Left lung (tissue), 10 donors: ENCODE results near the gene TXNDC17. TPM values are rescaled to one million over a fixed set of nuclear protein-coding genes. Genes with fewer than 3 reads are reported as not detected.

Experiments
- ATAC-seq: fragments of 200-7000 bp; cut with Tn5 transposase; one replicate; pipeline ENCODE4 v1.9.1; 2020; ENCODE audit warnings: moderate library complexity
- DNase-seq, 4 donors: peaks; one replicate each; pipeline ENCODE4 v3.0.0-alpha.2; 2013 to 2020
- H3K27ac ChIP-seq, 2 donors: fragments of 200-600 bp; sonication (generic) in 1 of 2; one replicate each; pipeline versions ENCODE4 v1.5.0 to v1.8.0; 2020 to 2021
- H3K27me3 ChIP-seq, 2 donors: fragments of 200-600 bp; sonication (generic) in 1 of 2; one replicate each; pipeline versions ENCODE4 v1.5.0 to v1.8.0; 2020 to 2021
- H3K36me3 ChIP-seq, 2 donors: fragments of 200-600 bp; sonication (generic) in 1 of 2; one replicate each; pipeline versions ENCODE4 v1.5.0 to v1.8.0; 2020 to 2021
- H3K4me1 ChIP-seq, 2 donors: fragments of 200-600 bp; one replicate each; pipeline ENCODE4 v1.8.0; 2021
- H3K4me3 ChIP-seq, 2 donors: fragments of 200-600 bp; sonication (generic) in 1 of 2; one replicate each; pipeline versions ENCODE4 v1.5.0 to v1.8.0; 2020 to 2021; ENCODE audit warnings: mild to moderate bottlenecking in 1 of 2
- H3K9me3 ChIP-seq, 2 donors: fragments of 200-600 bp; sonication (generic) in 1 of 2; one replicate each; pipeline versions ENCODE4 v1.5.0 to v1.8.0; 2020 to 2021
- intact Hi-C, 2 donors: fragments of 100-400 bp; cut with DNase I; formaldehyde crosslinking; loops; one replicate each; pipeline versions ENCODE4 v1.11.2 to v1.14.2; 2022
- polyA plus RNA-seq, 6 donors: library from polyadenylated mRNA; unstranded; fragments of 120-200 nt; gene quantifications; one replicate each; pipeline ENCODE4 v1.2.1, GENCODE V29; 2013; ENCODE audit not compliant: insufficient read length in 6 of 6
- total RNA-seq, 2 donors: library from RNA; stranded (reverse); fragmentation: NEBNext Ultra II Directional; extraction: Animal tissue kit (Norgen Biotek cat#: 25700); gene quantifications; one replicate each; pipeline ENCODE4 v1.2.1, GENCODE V29; 2021
- TF ChIP-seq, protein P1 (sequence below), 2 donors: fragments of 200-600 bp; sonication (generic) in 1 of 2; IDR thresholded peaks; one replicate each; pipeline versions ENCODE4 v1.5.0 to v1.8.0; 2021; ENCODE audit warnings: antibody characterized with exemption in 2 of 2
- donor health status: DM: no; HTN: yes; CAD: no.
- donor health status: DM: no; HTN: no; CAD: no.

TXNDC17 gene
- total and polyA plus RNA-seq, 8 donors = 78.9 to 102 (median 91.2) TPM

DNA sequence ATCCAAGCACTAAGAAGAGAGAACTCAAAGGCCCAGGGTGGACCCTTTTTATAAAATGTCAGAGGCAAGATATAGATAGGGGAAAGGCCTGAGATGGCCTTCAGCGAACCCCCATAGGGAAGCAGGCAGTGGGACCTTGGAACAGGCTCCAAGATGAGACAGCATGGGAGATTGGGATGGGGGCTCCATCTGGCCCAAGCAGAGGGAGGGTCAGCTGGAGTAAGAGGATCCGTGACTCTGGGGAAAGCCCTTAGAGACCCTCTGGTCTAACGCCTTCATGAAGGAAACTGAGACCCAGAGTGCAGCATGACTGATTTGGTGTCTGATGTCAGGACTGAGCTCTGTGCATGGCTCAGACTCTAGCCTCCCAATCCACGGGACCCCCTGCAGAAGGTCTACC is 41.5 kb downstream of the TXNDC17 start:
- no peak overlapping the region for H3K27ac ChIP-seq
- H3K9me3 ChIP-seq = no peaks in the 10 kb centered on the region
- intact Hi-C loops = no loop called here
- DNase-seq (no peak), ATAC-seq (no peak)
- TF ChIP-seq, protein P1, sequence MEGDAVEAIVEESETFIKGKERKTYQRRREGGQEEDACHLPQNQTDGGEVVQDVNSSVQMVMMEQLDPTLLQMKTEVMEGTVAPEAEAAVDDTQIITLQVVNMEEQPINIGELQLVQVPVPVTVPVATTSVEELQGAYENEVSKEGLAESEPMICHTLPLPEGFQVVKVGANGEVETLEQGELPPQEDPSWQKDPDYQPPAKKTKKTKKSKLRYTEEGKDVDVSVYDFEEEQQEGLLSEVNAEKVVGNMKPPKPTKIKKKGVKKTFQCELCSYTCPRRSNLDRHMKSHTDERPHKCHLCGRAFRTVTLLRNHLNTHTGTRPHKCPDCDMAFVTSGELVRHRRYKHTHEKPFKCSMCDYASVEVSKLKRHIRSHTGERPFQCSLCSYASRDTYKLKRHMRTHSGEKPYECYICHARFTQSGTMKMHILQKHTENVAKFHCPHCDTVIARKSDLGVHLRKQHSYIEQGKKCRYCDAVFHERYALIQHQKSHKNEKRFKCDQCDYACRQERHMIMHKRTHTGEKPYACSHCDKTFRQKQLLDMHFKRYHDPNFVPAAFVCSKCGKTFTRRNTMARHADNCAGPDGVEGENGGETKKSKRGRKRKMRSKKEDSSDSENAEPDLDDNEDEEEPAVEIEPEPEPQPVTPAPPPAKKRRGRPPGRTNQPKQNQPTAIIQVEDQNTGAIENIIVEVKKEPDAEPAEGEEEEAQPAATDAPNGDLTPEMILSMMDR (IDR thresholded peaks at IDR 0.05) = no peak
- no peaks in the 10 kb centered on the region for H3K4me1 ChIP-seq
- no peak overlapping the region for H3K4me3 ChIP-seq
- H3K36me3 ChIP-seq = no peaks in the 10 kb centered on the region
- H3K27me3 ChIP-seq = peaks cover 0 to 47% of the 10 kb centered on the region in 2 donors

DNA sequence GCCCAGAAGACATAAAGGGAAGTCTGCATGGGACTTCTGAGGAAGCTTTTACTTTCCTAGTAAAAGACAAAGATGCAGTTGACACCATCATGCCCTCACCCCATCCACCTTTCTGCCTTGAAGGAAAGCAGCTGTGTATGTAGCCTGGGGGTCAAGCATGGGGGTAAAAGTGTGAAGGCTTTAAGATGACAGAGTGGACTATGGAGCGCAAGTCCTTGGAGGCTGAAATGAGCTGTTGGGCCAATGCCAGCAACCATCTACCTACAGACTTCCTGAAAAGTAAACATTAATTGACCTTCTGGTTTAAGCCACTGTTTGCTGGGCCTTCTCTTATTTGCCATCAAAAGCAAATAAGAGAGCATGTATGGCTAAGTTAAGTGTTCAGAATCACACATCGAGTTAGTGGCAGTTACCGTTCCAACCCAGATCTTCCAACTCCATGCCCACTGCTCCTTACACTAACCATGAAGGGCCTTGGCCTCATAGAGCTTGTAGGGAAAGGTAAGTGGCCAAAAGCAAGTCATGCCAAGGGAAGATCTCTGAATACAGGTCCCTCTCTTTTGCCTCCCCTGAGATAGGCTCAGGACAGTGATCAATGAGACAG is 42.3 kb downstream of the TXNDC17 start:
- no peak for DNase-seq
- Histone ChIP-seq H3K36me3 (no peaks in the 10 kb centered on the region), H3K4me3 (no peak overlapping the region), H3K27me3 (peaks cover 0 to 43% of the 10 kb centered on the region in 2 donors), H3K4me1 (no peaks in the 10 kb centered on the region), H3K27ac (no peak overlapping the region), H3K9me3 (no peaks in the 10 kb centered on the region)
- TF ChIP-seq, protein P1 (IDR thresholded peaks at IDR 0.05) = no peak
- no peak for ATAC-seq
- intact Hi-C loops = no loop called here

DNA sequence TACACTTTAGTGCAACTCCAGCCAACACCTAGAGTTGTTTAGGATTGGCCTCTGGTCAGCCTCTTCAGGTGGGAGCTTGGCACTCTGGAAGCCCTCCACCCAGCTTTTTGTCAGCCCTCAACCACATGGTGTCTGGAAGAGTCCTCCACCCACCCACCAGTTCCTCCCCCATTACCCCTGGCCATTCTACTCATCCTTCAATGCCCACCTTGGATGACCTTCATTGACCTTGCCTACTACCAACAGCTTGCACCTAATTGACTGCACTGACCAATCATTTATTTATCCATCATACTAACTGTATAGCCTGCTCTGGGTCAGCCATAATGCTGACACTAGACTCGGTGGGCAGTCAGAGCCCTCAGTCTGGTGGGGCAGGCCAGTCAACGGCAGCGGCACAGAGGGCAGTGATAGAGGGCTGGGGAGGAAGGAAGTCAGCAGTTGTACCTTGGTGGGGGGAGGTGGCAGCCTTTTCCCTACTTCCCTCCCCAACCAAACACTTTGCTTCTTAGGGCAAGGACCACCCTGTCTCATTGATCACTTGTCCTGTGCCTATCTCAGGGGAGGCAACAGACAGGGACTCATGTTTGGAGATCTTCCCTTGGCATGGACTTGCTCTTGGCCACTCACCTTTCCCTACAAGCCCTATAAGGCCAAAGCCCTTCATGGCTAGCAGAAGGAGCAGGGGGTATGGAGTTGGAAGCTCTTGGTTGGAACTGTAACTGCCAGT is 43.0 kb downstream of the TXNDC17 start:
- DNase-seq (no peak), ATAC-seq (no peak)
- no peaks in the 10 kb centered on the region for H3K9me3 ChIP-seq
- H3K4me3 ChIP-seq = no peak overlapping the region
- H3K4me1 ChIP-seq = no peaks in the 10 kb centered on the region
- no peak overlapping the region for H3K27ac ChIP-seq
- H3K36me3 ChIP-seq = no peaks in the 10 kb centered on the region
- intact Hi-C loops = no loop called here
- TF ChIP-seq, protein P1 (IDR thresholded peaks at IDR 0.05) = no peak
- H3K27me3 ChIP-seq = peaks cover 0 to 36% of the 10 kb centered on the region in 2 donors

DNA sequence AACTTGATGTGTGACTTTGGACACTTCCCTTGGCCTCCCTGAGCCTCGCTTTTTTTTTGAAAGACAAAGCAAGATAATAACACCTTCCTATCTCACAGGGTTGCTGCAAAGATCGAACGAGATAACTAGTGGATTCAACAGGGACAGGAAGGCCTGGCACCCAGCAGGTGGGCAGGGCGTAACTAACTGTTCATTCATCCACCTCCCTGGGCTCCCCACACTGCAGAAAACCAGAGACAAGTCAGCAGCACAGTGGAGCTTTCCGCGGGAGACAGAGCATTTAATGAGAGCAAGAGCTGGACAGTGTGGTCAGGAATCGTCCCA is 43.6 kb downstream of the TXNDC17 start:
- Histone ChIP-seq H3K27ac (no peak overlapping the region), H3K27me3 (peaks cover 0 to 31% of the 10 kb centered on the region in 2 donors), H3K9me3 (no peaks in the 10 kb centered on the region), H3K4me3 (no peak overlapping the region), H3K4me1 (no peaks in the 10 kb centered on the region), H3K36me3 (no peaks in the 10 kb centered on the region)
- ATAC-seq = no peak
- TF ChIP-seq, protein P1 (IDR thresholded peaks at IDR 0.05) = no peak
- DNase-seq = no peak
- intact Hi-C loops = no loop called here

DNA sequence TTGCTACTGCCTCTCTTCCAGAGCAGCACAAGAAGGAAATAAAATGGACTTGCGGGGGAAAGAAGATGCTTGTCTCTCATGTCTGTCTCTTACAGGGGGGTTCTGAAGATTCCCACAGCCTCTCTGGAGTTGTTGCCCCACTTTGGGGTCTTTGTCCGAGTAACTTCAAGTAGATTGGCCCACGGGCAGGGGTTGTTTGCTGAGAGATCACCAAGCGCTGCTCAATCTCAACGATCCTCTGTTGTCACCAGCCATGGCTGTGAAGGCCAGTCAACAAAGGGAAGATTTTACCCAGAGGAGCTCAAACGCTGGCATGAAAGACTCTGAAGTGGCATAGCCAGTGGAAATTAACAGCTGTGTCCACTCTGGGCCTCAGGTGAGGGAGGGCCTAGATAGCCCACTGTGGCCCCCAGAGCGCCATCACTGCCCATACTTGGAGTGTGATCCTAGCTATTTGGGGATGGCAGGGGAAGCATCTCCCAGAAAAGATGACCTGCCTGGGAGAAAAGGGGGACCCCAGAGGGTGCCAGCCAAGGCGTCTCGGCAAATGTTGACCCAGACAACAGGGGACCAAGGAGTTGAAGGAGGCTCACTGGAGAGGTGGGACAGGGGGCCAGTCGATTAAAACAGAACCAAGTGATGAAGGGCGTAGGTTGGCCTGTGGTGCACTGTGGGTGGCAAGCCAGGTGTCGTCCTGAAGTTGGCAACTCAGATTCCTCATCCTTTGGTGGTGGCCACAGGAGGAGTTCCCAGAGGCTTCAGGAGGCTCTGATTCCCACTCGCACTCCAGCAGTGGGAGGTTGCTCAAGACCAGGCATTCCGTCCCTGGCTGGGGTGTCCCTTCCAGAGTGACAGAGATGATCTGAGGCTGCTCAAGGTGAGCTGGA is 44.3 kb downstream of the TXNDC17 start:
- DNase-seq (no peak), ATAC-seq (no peak)
- Histone ChIP-seq H3K4me1 (no peaks in the 10 kb centered on the region), H3K27me3 (peaks cover 0 to 27% of the 10 kb centered on the region in 2 donors), H3K27ac (no peak overlapping the region), H3K4me3 (no peak overlapping the region), H3K36me3 (no peaks in the 10 kb centered on the region), H3K9me3 (no peaks in the 10 kb centered on the region)
- intact Hi-C loops = no loop called here
- TF ChIP-seq, protein P1 (IDR thresholded peaks at IDR 0.05) = no peak
